ENCODE data around the gene ZNF888. TPM values are rescaled to one million over a fixed set of nuclear protein-coding genes. Genes with fewer than 3 reads are reported as not detected.
"Not testable (repeated sequence)": the region's sequence is repeated elsewhere in the genome, so short reads cannot be mapped to it uniquely, and the experiment has no call there.

Gene ZNF888
- polyA plus RNA-seq, 1 donor: 9.3 TPM

DNA sequence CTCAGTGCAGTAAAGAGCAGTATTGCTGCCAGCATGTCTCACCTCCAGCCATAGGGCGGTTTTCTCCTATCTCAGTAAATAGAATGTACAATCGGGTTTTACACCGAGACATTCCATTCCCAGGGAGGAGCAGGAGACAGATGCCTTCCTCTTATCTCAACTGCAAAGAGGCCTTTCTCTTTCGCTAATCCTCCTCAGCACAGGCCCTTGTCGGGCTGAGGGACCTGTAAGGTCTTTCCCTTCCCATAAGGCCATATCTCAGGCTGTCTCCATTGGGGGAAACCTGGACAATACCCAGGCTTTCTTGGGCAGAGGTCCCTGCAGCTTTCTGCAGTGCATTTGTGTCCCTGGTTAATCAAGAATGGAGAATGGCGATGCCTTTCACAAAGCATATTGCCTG, 50.2 kb downstream of the ZNF888 start:
- not testable (repeated sequence) for H3K27me3 ChIP-seq (ENCODE audit: control insufficient read depth, insufficient read depth, low read length); H3K36me3 ChIP-seq (ENCODE audit: control insufficient read depth, insufficient read depth, low read length); H3K4me3 ChIP-seq (ENCODE audit: low read length); H3K27ac ChIP-seq (ENCODE audit: low read length); DNase-seq; H3K4me1 ChIP-seq (ENCODE audit: control insufficient read depth, insufficient read depth, low read length)
- WGBS (ENCODE audit: insufficient coverage, low lambda C conversion rate): no CpG with 5 or more reads among the region's 6 CpGs
- peaks cover 18% of the 10 kb centered on the region for H3K9me3 ChIP-seq (ENCODE audit: control insufficient read depth, low read depth, low read length)

DNA sequence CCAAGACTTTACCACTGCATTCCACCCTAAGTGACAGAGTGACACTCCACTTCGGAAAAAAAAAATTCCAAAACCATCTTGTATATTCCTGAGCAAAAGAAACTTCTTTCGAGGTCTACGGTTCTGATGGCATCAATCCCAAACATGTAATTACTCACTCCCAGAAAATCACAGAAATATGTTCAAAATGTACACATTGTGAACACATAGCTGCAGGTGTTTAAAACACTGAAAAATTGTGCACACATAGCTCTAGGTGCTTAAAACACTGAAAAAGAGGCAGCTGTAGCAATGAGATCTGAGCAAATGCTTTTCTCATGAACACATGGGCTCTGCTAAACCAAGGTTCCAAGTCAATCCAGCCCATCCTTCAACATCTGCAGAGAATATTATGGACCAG, 51.8 kb downstream of the ZNF888 start:
- no CpG with 5 or more reads among the region's 3 CpGs for WGBS (ENCODE audit: insufficient coverage, low lambda C conversion rate)
- Histone ChIP-seq H3K27me3 (ENCODE audit: control insufficient read depth, insufficient read depth, low read length) (no peaks in the 10 kb centered on the region), H3K27ac (ENCODE audit: low read length) (no peak overlapping the region), H3K9me3 (ENCODE audit: control insufficient read depth, low read depth, low read length) (peaks cover 9% of the 10 kb centered on the region), H3K36me3 (ENCODE audit: control insufficient read depth, insufficient read depth, low read length) (no peaks in the 10 kb centered on the region), H3K4me3 (ENCODE audit: low read length) (no peak overlapping the region), H3K4me1 (ENCODE audit: control insufficient read depth, insufficient read depth, low read length) (no peaks in the 10 kb centered on the region)
- no peak for DNase-seq

DNA sequence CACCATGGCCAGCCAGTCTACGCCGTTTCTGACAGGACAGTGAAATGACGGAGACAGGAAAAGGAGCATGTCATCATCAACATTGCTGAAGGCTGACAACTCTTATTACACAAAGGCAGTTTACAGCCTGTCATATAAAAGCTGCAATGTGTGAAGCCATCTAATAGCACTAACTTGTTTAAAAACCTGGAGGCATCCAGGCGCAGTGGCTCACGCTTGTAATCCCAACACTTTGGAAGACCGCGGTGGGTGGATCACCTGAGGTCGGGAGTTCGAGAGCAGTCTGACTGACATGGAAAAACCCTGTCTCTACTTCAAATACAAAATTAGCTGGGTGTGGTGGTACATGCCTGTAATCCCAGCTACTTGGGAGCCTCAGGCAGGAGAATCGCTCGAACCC, 55.2 kb downstream of the ZNF888 start:
- not testable (repeated sequence) for H3K9me3 ChIP-seq (ENCODE audit: control insufficient read depth, low read depth, low read length); H3K36me3 ChIP-seq (ENCODE audit: control insufficient read depth, insufficient read depth, low read length); H3K27ac ChIP-seq (ENCODE audit: low read length); H3K27me3 ChIP-seq (ENCODE audit: control insufficient read depth, insufficient read depth, low read length); H3K4me1 ChIP-seq (ENCODE audit: control insufficient read depth, insufficient read depth, low read length); H3K4me3 ChIP-seq (ENCODE audit: low read length); DNase-seq
- WGBS (ENCODE audit: insufficient coverage, low lambda C conversion rate): no CpG with 5 or more reads among the region's 11 CpGs

DNA sequence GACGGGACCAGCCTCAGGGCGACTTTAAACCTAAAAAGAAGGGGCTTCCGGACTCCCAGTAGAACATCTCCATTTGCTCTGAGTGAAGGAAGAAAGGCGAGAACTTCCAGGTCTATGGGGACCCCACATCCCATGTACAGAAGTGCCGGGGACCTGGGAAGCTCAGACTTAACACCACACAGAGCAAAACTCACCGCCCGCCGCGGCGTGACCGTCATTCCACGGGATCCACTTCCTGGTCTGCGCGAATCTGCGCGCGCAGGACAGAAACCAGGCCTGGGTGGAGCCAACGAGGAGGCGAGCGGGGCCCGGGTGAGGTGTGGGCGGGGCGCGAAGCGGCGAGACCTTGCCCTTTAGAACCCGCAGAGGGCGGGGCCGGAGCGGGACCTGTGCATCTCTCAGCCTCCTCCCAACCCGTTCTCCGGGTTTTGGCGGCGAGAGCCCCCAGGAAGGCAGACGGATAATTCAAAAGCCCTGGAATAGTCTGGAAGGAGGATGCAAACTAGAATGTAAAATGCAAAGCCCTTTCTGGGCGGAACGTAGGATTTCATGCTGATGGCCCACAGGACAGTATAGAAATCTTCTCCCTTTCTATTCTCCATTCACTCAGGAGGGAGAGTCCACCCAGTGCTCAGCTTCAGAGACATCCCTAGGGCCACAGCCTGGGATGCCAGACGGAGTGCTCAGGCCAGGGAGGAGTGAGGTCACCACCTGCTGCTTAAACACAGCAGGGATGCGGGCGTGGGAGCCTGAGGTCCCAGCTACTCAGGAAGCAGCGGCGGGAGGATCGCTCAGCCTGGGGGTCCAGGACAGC, 65.6 kb downstream of the ZNF888 start, which contains the start of gene ZNF468:
ZNF468 (minus strand) TSS at position 242 of the 814 bp plus-strand sequence. CDS start 3,347 bp downstream, outside the sequence.
- H3K27me3 ChIP-seq (ENCODE audit: control insufficient read depth, insufficient read depth, low read length); H3K4me1 ChIP-seq (ENCODE audit: control insufficient read depth, insufficient read depth, low read length); H3K9me3 ChIP-seq (ENCODE audit: control insufficient read depth, low read depth, low read length): not testable (repeated sequence)
- Histone ChIP-seq H3K4me3 (ENCODE audit: low read length) (peak within 1 kb of the TSS; percentile 74), H3K36me3 (ENCODE audit: control insufficient read depth, insufficient read depth, low read length) (peaks cover 16% of the 10 kb centered on the region), H3K27ac (ENCODE audit: low read length) (peak within 1 kb of the TSS; percentile 45)
- DNase-seq: peak; percentile 66 to 88
- WGBS (ENCODE audit: insufficient coverage, low lambda C conversion rate): no CpG with 5 or more reads among the region's 43 CpGs

DNA sequence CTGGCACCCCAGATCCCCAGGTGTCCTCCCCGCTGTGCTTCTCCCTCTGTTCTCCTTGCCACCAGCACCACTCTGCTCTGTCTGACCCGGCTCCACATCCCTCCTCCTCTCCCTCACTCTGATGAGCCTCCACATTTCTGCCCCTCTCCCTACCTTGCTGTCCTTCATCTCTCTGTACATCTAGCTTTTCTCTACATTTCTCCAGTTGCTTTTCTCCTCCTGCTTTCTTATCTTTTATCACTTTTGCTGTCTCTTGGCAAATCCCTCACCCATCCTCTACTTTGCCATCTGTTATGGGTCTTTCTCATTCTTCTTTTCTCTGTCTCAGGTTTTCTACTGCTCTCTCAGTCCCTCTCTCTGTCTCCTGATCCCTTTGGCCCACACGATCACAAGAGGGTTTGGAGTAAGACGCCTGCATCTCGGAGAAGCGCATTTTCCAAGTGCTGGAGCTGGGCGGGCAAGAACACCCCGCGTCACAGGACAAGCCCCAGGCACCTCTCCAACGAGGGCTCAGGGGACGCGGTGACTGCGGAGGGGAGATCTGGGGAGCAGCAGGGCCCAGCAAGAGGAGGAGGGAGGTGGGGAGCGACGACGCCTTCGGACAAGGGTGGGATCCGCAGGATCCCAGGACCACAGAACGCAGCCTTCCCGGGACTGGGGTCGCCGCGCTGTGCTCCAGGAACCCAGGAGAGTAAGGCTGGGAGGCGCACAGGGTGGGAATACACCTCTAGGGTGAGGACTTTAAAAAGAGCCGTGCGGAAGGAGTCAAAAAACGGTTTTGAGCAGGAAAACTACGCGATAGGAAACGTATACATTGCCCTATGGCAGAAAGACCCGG, 66.5 kb downstream of the ZNF888 start:
- peaks cover 20% of the 10 kb centered on the region for H3K36me3 ChIP-seq (ENCODE audit: control insufficient read depth, insufficient read depth, low read length)
- peak overlapping the region; percentile 45 for H3K27ac ChIP-seq (ENCODE audit: low read length)
- H3K27me3 ChIP-seq (ENCODE audit: control insufficient read depth, insufficient read depth, low read length); H3K9me3 ChIP-seq (ENCODE audit: control insufficient read depth, low read depth, low read length); H3K4me1 ChIP-seq (ENCODE audit: control insufficient read depth, insufficient read depth, low read length): not testable (repeated sequence)
- DNase-seq: peak; percentile 10 to 30
- no CpG with 5 or more reads among the region's 31 CpGs for WGBS (ENCODE audit: insufficient coverage, low lambda C conversion rate)
- peak overlapping the region; percentile 74 for H3K4me3 ChIP-seq (ENCODE audit: low read length)

Other genes starting within 250 kb of the ZNF888 start
- gene ZNF611, start 188.4 kb downstream of the ZNF888 start, polyA plus RNA-seq: 13.4 TPM
- 15.9 TPM for gene ZNF600, start 136.6 kb downstream of the ZNF888 start, polyA plus RNA-seq
- gene ZNF28, start 101.8 kb downstream of the ZNF888 start, polyA plus RNA-seq: 20.6 TPM
- gene ZNF468, start 65.8 kb downstream of the ZNF888 start, polyA plus RNA-seq: 37.2 TPM
- gene ZNF320, start 25.8 kb downstream of the ZNF888 start, polyA plus RNA-seq: 36.7 TPM
- gene ZNF816, start 39.5 kb upstream of the ZNF888 start, polyA plus RNA-seq: 14.5 TPM
- 0.03 TPM for gene ERVV-1, start 90.5 kb upstream of the ZNF888 start, polyA plus RNA-seq
- gene ERVV-2, start 121.3 kb upstream of the ZNF888 start, polyA plus RNA-seq: not detected
- gene ZNF160, start 180.0 kb upstream of the ZNF888 start, polyA plus RNA-seq: 115 TPM
- gene ZNF415, start 209.5 kb upstream of the ZNF888 start, polyA plus RNA-seq: 38.0 TPM
- gene ZNF347, start 235.6 kb upstream of the ZNF888 start, polyA plus RNA-seq: 14.8 TPM